HCT116 (cell line): ENCODE measurements around the gene EFCAB13. TPM values are rescaled to one million over a fixed set of nuclear protein-coding genes. Genes with fewer than 3 reads are reported as not detected.
"Not testable (repeated sequence)": the region's sequence is repeated elsewhere in the genome, so short reads cannot be mapped to it uniquely, and the experiment has no call there.

ENCODE experiments used
- ATAC-seq: fragments of 200-7000 bp; cut with Tn5 transposase; 2 replicates; pipeline ENCODE4 v1.9.1; 2020; ENCODE audit warnings: mild to moderate bottlenecking, moderate library complexity
- BruUV-seq: library from RNA; stranded (reverse); fragments of 400-500 nt; replicated peaks from 2 replicates; lab custom pipeline; 2021; lab: Mats Ljungman, UMichigan
- CTCF ChIA-PET: fragments of 300-600 bp; sonication (Branson Sonifier 250); formaldehyde crosslinking; loops from one replicate; lab custom pipeline; 2021; ENCODE audit warnings: antibody characterized with exemption; lab: Charles Lee
- POLR2A ChIA-PET: fragments of 300-600, 350-600 bp; sonication (Branson Sonifier 250); formaldehyde crosslinking; loops from one replicate; lab custom pipeline; 2021; ENCODE audit warnings: antibody characterized with exemption; lab: Charles Lee
- RAD21 ChIA-PET, 2 experiments: fragments of 300-600 bp; sonication (Branson Sonifier 250); formaldehyde crosslinking; loops; one replicate each; lab custom pipeline; 2023; ENCODE audit warnings: low total read pairs in 2 of 2; ENCODE audit not compliant: uncharacterized antibody in 2 of 2, unreplicated experiment in 2 of 2, low non-redundant PET in 1 of 2; lab: Charles Lee
- DNase-seq: peaks from one replicate; pipeline ENCODE4 v3.0.0-alpha.2; 2010; ENCODE audit warnings: low read depth, low spot score
- H2AFZ ChIP-seq: fragments of 200-600 bp; shearing (Covaris generic), sonication (generic); 2 replicates; pipeline ENCODE4 v1.6.1; 2017; ENCODE audit warnings: low read depth, mixed run types, mixed read lengths, antibody characterized with exemption, low read length; ENCODE audit not compliant: poor library complexity, severe bottlenecking
- H3K27ac ChIP-seq: 2 replicates; pipeline ENCODE4 v1.5.1; 2012; ENCODE audit warnings: low read depth, low read length
- H3K27me3 ChIP-seq: fragments of 200-600 bp; sonication (generic); 2 replicates; pipeline ENCODE4 v1.6.1; 2016; ENCODE audit warnings: mixed run types, low read length, mixed read lengths; ENCODE audit not compliant: insufficient read depth
- H3K36me3 ChIP-seq, 2 experiments: fragments of 200-500 bp in 1 of 2; fragments of 200-600 bp in 1 of 2; sonication (Bioruptor generic) in 1 of 2; sonication (generic) in 1 of 2; 2 replicates each; pipeline versions ENCODE4 v1.5.1 to v1.6.1; 2014 to 2016; ENCODE audit warnings: low read length in 2 of 2, inconsistent platforms in 1 of 2, mixed read lengths in 1 of 2, mixed run types in 1 of 2; ENCODE audit not compliant: insufficient read depth in 2 of 2, control insufficient read depth in 1 of 2
- H3K4me1 ChIP-seq, 2 experiments: fragments of 200-600 bp in 1 of 2; sonication (generic) in 1 of 2; 2 replicates each; pipeline versions ENCODE4 v1.5.1 to v1.6.1; 2012 to 2017; ENCODE audit warnings: low read length in 2 of 2, inconsistent platforms in 1 of 2, mild to moderate bottlenecking in 1 of 2, mixed read lengths in 1 of 2, mixed run types in 1 of 2, moderate library complexity in 1 of 2; ENCODE audit not compliant: insufficient read depth in 2 of 2, control insufficient read depth in 1 of 2
- H3K4me2 ChIP-seq: fragments of 200-600 bp; sonication (generic); 2 replicates; pipeline ENCODE4 v1.6.1; 2017; ENCODE audit warnings: mixed run types, low read length, mixed read lengths
- H3K4me3 ChIP-seq, 2 experiments: fragments of 200-600 bp in 1 of 2; sonication (generic) in 1 of 2; replicated peaks in 1 of 2; 2 replicates each; pipeline ENCODE4 v1.5.1; 2011 to 2016; ENCODE audit warnings: low read length in 2 of 2, control low read depth in 1 of 2, low read depth in 1 of 2, mild to moderate bottlenecking in 1 of 2, mixed read lengths in 1 of 2, mixed run types in 1 of 2
- H3K79me2 ChIP-seq: fragments of 200-600 bp; sonication (generic); 2 replicates; pipeline ENCODE4 v1.6.1; 2017; ENCODE audit warnings: mild to moderate bottlenecking, mixed run types, low read length, moderate library complexity, mixed read lengths; ENCODE audit not compliant: insufficient read depth
- H3K9ac ChIP-seq: fragments of 200-600 bp; sonication (generic); 2 replicates; pipeline ENCODE4 v1.6.1; 2016; ENCODE audit warnings: low read length, mixed read lengths
- H3K9me2 ChIP-seq: fragments of 200-600 bp; sonication (generic), shearing (Covaris generic); 2 replicates; pipeline ENCODE4 v1.6.1; 2017; ENCODE audit warnings: mixed run types, mild to moderate bottlenecking, moderate library complexity; ENCODE audit not compliant: insufficient read depth
- H3K9me3 ChIP-seq, 2 experiments: fragments of 200-500 bp in 1 of 2; fragments of 200-600 bp in 1 of 2; sonication (Bioruptor generic) in 1 of 2; sonication (generic) in 1 of 2; 2 replicates each; pipeline ENCODE4 v1.6.1; 2014 to 2017; ENCODE audit warnings: low read length in 2 of 2, mixed read lengths in 2 of 2, inconsistent platforms in 1 of 2, low read depth in 1 of 2, mild to moderate bottlenecking in 1 of 2, mixed run types in 1 of 2, moderate library complexity in 1 of 2; ENCODE audit not compliant: control insufficient read depth in 1 of 2, insufficient read depth in 1 of 2
- H4K20me1 ChIP-seq: fragments of 200-600 bp; sonication (generic), shearing (Covaris generic); 2 replicates; pipeline ENCODE4 v1.6.1; 2017; ENCODE audit warnings: mixed run types, mild to moderate bottlenecking, moderate library complexity; ENCODE audit not compliant: insufficient read depth
- CBX3 ChIP-seq: IDR thresholded peaks from 2 replicates; pipeline ENCODE4 v1.6.1; 2012; ENCODE audit warnings: low read depth
- CTCF ChIP-seq, 3 experiments: fragments of 200-600 bp in 1 of 3; sonication (generic) in 1 of 3; IDR thresholded peaks in 2 of 3; conservative IDR thresholded peaks in 1 of 3; 2 replicates each; pipeline ENCODE4 v1.5.1; 2012 to 2017; ENCODE audit warnings: low read depth in 2 of 3, low read length in 2 of 3, antibody characterized with exemption in 1 of 3, borderline replicate concordance in 1 of 3, control low read depth in 1 of 3, mild to moderate bottlenecking in 1 of 3, mixed read lengths in 1 of 3, mixed run types in 1 of 3, moderate library complexity in 1 of 3; ENCODE audit not compliant: insufficient read depth in 1 of 3
- EGR1 ChIP-seq: IDR thresholded peaks from 2 replicates; pipeline ENCODE4 v1.6.1; 2012; ENCODE audit warnings: low read depth
- EZH2phosphoT487 ChIP-seq: fragments of 200-600 bp; IDR thresholded peaks from 2 replicates; pipeline ENCODE4 v1.6.1; 2018; ENCODE audit warnings: antibody characterized with exemption, borderline replicate concordance
- JUND ChIP-seq: IDR thresholded peaks from 2 replicates; pipeline ENCODE4 v1.6.1; 2012
- MAX ChIP-seq: IDR thresholded peaks from 2 replicates; pipeline ENCODE4 v1.6.1; 2012
- POLR2AphosphoS5 ChIP-seq: IDR thresholded peaks from 2 replicates; pipeline ENCODE4 v1.6.1; 2011; ENCODE audit warnings: mild to moderate bottlenecking, low read depth, low read length, moderate library complexity
- SIN3A ChIP-seq: IDR thresholded peaks from 2 replicates; pipeline ENCODE4 v1.6.1; 2012; ENCODE audit warnings: low read depth
- SP1 ChIP-seq: IDR thresholded peaks from 2 replicates; pipeline ENCODE4 v1.6.1; 2012; ENCODE audit warnings: low read depth
- SRF ChIP-seq: IDR thresholded peaks from 2 replicates; pipeline ENCODE4 v1.6.1; 2012; ENCODE audit warnings: low read depth
- TCF7L2 ChIP-seq: IDR thresholded peaks from 2 replicates; pipeline ENCODE4 v1.7.0; 2011; ENCODE audit warnings: borderline replicate concordance, inconsistent platforms; ENCODE audit not compliant: insufficient read depth, insufficient read length; ENCODE audit errors: extremely low read depth
- YY1 ChIP-seq: IDR thresholded peaks from 2 replicates; pipeline ENCODE4 v1.6.1; 2011; ENCODE audit warnings: low read length, low read depth, moderate library complexity, mild to moderate bottlenecking; ENCODE audit not compliant: insufficient replicate concordance; ENCODE audit errors: extremely low read depth
- ZBTB33 ChIP-seq: IDR thresholded peaks from 2 replicates; pipeline ENCODE4 v1.6.1; 2011; ENCODE audit warnings: mild to moderate bottlenecking, low read length, moderate library complexity; ENCODE audit not compliant: insufficient replicate concordance; ENCODE audit errors: extremely low read depth
- ZNF274 ChIP-seq: fragments of 200-500 bp; sonication (Bioruptor generic); IDR thresholded peaks from 2 replicates; pipeline ENCODE4 v1.6.1; 2014; ENCODE audit warnings: mild to moderate bottlenecking, low read depth, low read length, inconsistent platforms
- intact Hi-C: fragments of 100-400 bp; cut with micrococcal nuclease; formaldehyde crosslinking; loops from 2 replicates; pipeline ENCODE4 v1.10.0; 2022
- total RNA-seq: library from RNA; stranded (reverse); gene quantifications from one replicate; pipeline ENCODE4 v1.2.1, GENCODE V29; 2021; ENCODE audit not compliant: unreplicated experiment

The EFCAB13 gene
- total RNA-seq, 1 experiment from 2014 or later: not detected

- H3K4me2 ChIP-seq: no peak overlapping the region
- no peak overlapping the region for H2AFZ ChIP-seq
- H3K27me3 ChIP-seq: no peaks in the 10 kb centered on the region
- RAD21 ChIA-PET: no interaction called here
- no peaks in the 10 kb centered on the region for H3K4me1 ChIP-seq
- intact Hi-C loops: no loop called here
- H4K20me1 ChIP-seq: no peaks in the 10 kb centered on the region
- no TSS peak for BruUV-seq
- CTCF ChIA-PET: no interaction called here
- POLR2A ChIA-PET: no interaction called here
- no peaks in the 10 kb centered on the region for H3K79me2 ChIP-seq
- H3K4me3 ChIP-seq: no peak overlapping the region
- DNase-seq (no peak), ATAC-seq (no peak)
- TF ChIP-seq EGR1: no peak
- TF ChIP-seq TCF7L2: no peak
- no peak for TF ChIP-seq JUND
- no peak for TF ChIP-seq EZH2phosphoT487
- TF ChIP-seq SRF: no peak
- TF ChIP-seq ZNF274: no peak
- TF ChIP-seq CTCF (IDR thresholded peaks at IDR 0.05 in 2 of 3, conservative IDR thresholded peaks at IDR 0.05 in 1 of 3; ENCODE audit: borderline replicate concordance in 1 of 3, insufficient read depth in 1 of 3, low read depth in 2 of 3, low read length in 2 of 3): no peak
- TF ChIP-seq CBX3: no peak
- no peak for TF ChIP-seq SP1
- no peak for TF ChIP-seq POLR2AphosphoS5
- TF ChIP-seq MAX: no peak
- no peak for TF ChIP-seq YY1
- TF ChIP-seq ZBTB33: no peak
- no peak for TF ChIP-seq SIN3A
- H3K36me3 ChIP-seq: no peaks in the 10 kb centered on the region; a peak in 1 of 4 replicates
- H3K9me3 ChIP-seq: no peaks in the 10 kb centered on the region
- H3K27ac ChIP-seq: no peak overlapping the region
- no peaks in the 10 kb centered on the region for H3K9me2 ChIP-seq
- H3K9ac ChIP-seq: no peak overlapping the region
These were observed 99.9 kb downstream of the EFCAB13 start for GRCh38 chr17:47423406-47424295.

GRCh38 chr17:47425233-47425632, 101.5 kb downstream of the EFCAB13 start:
- H4K20me1 ChIP-seq, H3K9me3 ChIP-seq, H3K4me2 ChIP-seq, H2AFZ ChIP-seq, DNase-seq, POLR2A ChIA-PET, H3K4me3 ChIP-seq, RAD21 ChIA-PET, H3K9me2 ChIP-seq, H3K4me1 ChIP-seq, H3K9ac ChIP-seq, BruUV-seq, H3K27me3 ChIP-seq, H3K36me3 ChIP-seq, intact Hi-C loops, CTCF ChIA-PET, H3K27ac ChIP-seq, ATAC-seq, H3K79me2 ChIP-seq: not testable (repeated sequence)
